ENCODE results near the gene PANK3. TPM values are rescaled to one million over a fixed set of nuclear protein-coding genes. Genes with fewer than 3 reads are reported as not detected.

Gene PANK3
- total RNA-seq, 2 experiments from 2014 or later, result 63.9 to 66.1 TPM

DNA sequence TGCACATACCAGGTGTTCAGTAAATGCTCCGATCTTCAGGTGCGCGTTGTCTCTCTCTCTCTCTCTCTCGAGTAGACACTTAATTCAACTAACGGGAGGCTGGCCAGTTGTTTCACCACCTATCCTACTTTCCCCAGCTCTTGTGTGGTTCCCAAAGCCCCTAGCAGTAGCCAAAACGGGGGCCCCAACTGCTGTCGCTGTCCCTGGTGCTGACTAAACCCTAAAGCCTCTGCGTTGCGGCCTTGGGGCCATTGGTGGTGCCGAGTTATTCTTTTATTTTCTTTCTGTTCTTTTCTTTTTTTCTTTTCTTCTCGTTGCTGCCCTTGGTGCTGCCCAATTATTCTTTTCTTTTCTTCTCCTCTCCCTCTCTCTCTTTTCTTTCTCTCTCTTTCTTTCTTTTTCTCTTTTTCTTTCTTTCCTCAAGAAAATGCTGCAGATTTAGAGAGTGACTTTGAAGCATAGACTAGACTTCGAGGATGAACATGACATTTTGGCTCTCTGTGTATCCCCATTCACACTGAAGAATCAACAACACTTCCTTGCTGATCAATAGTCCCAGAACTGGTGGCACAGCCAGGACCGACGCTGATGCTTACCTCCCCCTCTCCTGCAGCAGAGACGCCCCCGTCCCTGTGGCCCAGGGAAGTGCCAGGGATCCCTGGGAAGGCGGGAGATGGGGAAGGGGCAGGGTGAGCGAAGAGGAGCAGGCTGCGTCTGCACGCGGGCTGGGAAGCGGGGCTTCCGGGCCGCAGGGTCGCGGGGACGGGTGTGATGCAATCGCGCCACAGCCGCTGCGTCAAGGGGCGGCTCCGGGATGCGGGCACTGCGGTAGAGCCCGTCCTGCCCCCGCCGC lies 50.4 kb downstream of the PANK3 start, which contains the start of gene FBLL1:
FBLL1 (plus strand) TSS at position 785 of the 853 bp plus-strand sequence. CDS start 200 bp downstream, outside the sequence.
- Mint-ChIP-seq H3K4me1 (peaks cover 9% of the 10 kb centered on the region), H3K9me3 (no peaks in the 10 kb centered on the region), H3K27ac (no peak within 1 kb of the TSS), H3K36me3 (ENCODE audit: low read depth) (peaks cover 3% of the 10 kb centered on the region), H3K4me3 (peak within 1 kb of the TSS; percentile 50), H3K27me3 (peaks cover 36% of the 10 kb centered on the region)
- DNase-seq, result peak; percentile 31
- ChIA-PET CTCF (no interaction called here), POLR2A (no interaction called here)

DNA sequence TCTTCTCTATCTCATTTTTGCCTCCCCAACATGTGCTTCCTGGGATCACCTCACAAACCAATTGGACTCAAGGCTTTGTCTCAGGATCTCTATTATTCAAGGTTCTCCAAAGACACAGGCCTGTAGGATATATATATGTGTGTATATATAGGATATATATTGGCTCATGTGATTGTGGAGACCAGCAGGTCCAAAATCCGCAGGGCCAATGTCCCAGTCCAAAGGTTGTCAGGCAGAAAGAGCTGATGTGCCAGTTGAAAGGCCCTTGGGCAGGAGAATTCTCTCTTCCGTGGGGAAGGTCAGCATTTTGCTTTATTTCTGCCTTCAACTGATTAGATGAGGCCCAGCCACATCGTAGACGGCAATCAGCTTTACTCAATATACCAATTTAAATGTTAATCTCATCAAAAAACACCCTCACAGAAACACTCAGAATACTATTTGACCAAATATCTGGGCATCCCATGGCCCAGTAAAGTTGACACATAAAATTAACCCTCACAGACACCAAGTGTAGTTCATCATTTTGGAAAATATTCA lies 51.3 kb downstream of the PANK3 start:
- DNase-seq, result no peak
- ChIA-PET CTCF (no interaction called here), POLR2A (no interaction called here)
- Mint-ChIP-seq H3K9me3 (no peaks in the 10 kb centered on the region), H3K27ac (no peak overlapping the region), H3K27me3 (peaks cover 33% of the 10 kb centered on the region), H3K4me3 (no peak overlapping the region), H3K4me1 (peaks cover 9% of the 10 kb centered on the region), H3K36me3 (ENCODE audit: low read depth) (peaks cover 3% of the 10 kb centered on the region)

DNA sequence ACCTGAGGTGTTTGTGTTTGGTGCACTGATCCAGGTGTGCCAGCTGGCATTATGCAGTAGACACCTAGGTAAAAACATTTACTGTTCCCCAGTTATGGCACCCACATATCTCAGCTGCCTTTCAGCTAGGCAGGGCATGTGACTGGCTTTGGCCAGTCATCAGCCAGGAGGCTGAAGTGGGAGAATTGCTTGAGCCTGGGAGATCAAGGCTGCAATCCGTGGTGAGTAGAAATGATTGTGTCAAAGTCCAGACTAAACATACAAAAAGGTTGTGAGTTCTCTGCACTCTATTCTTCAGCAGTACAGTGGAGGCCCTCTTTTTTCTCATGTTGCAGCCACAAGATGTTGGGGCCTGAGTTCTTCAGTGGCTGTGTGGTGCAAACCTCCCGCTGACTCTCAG lies 53.3 kb downstream of the PANK3 start:
- peaks cover 9% of the 10 kb centered on the region for H3K4me1 Mint-ChIP-seq
- POLR2A ChIA-PET, result no interaction called here
- H3K4me3 Mint-ChIP-seq, result no peak overlapping the region
- DNase-seq, result no peak
- H3K27ac Mint-ChIP-seq, result no peak overlapping the region
- H3K27me3 Mint-ChIP-seq, result peaks cover 26% of the 10 kb centered on the region
- CTCF ChIA-PET, result no interaction called here
- H3K36me3 Mint-ChIP-seq (ENCODE audit: low read depth), result peaks cover 3% of the 10 kb centered on the region
- no peaks in the 10 kb centered on the region for H3K9me3 Mint-ChIP-seq

DNA sequence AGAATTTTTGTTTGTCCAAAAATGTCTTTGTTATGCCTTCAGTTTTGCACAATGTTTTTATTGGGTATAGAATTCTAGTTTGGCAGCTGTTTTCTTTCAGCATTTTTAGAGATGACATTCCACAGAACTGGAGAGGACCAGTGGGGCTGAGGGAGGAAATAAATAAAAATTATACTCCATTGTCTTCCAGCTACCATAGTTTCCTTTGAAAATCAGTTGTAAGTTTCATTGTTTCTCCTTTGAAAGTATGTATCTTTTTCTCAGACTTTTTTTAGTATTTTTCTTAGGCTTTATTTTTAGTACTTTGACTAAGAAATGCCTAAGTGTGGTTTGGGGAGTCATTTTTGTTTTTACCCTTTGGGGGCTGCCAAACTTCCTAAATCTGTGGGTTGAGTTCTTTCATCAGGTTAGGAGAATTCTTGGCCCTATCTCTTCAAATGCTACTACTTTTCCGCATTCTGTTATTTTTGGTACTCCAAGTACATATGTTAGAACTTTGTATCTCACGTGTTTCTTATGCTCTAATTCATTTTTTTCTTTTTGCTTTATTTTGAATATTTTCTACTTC lies 65.2 kb downstream of the PANK3 start:
- Mint-ChIP-seq H3K4me3 (no peak overlapping the region), H3K36me3 (ENCODE audit: low read depth) (peaks cover 83% of the 10 kb centered on the region), H3K4me1 (no peaks in the 10 kb centered on the region), H3K27me3 (no peaks in the 10 kb centered on the region), H3K9me3 (peaks cover 17% of the 10 kb centered on the region), H3K27ac (no peak overlapping the region)
- ChIA-PET CTCF (no interaction called here), POLR2A (no interaction called here)
- DNase-seq, result no peak

DNA sequence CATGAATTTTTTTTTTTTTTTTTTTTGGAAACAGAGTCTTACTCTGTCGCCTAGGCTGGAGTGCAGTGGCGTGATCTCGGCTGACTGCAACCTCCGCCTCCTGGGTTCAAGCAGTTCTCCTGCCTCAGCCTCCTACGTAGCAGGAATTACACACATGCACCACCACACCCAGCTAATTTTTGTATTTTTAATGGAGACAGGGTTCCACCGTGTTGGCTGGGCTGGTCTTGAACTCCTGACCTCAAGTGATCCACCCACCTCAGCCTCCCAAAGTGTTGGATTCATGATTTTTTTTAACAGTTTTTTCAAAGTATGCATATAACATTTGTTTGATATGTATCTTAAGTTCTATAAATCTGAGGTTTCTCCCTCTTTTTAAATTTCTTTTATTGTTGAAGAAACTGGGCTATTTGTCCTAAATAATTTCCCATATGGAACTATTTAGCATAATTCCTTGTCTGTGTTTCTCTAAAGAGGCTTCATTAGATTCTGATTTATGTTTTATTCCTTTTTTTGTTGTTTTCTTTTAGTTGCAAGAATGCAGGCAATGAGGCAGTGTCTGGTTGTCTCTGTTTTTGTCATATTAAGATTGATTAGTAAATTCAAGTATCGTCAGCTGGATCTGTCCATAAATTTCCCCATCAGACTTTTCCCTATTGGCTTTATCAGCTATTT lies 76.5 kb downstream of the PANK3 start:
- no peaks in the 10 kb centered on the region for H3K4me1 Mint-ChIP-seq
- no peaks in the 10 kb centered on the region for H3K9me3 Mint-ChIP-seq
- no peaks in the 10 kb centered on the region for H3K27me3 Mint-ChIP-seq
- H3K27ac Mint-ChIP-seq, result no peak overlapping the region
- no peak for DNase-seq
- CTCF ChIA-PET, result no interaction called here
- POLR2A ChIA-PET, result no interaction called here
- no peak overlapping the region for H3K4me3 Mint-ChIP-seq
- H3K36me3 Mint-ChIP-seq (ENCODE audit: low read depth), result peaks cover 44% of the 10 kb centered on the region

Other genes starting within 250 kb of the PANK3 start
- gene RARS1, start 92.9 kb downstream of the PANK3 start, total RNA-seq, result 10 to 100 TPM; 62.0 to 65.8 TPM
- under 1 TPM in 1 of 2 experiments, not detected in 1; 0.20 TPM for gene FBLL1, start 50.1 kb downstream of the PANK3 start, total RNA-seq

Data from activated CD4-positive, alpha-beta memory T cell treated with anti-CD3 and anti-CD28 coated beads, Interleukin-2, amount 10 ng/mL, durations not matched to agents 7 days and 5 days (primary cell).